ENCODE data around the gene DNAH7. TPM values are rescaled to one million over a fixed set of nuclear protein-coding genes. Genes with fewer than 3 reads are reported as not detected.

DNAH7 gene
- total and polyA plus RNA-seq, 2 donors (not counting 1 experiment from before 2014, with no cell fraction given): 0.01 to 0.05 TPM

GRCh38 chr2:195805283-195805976, 263.2 kb downstream of the DNAH7 start:
- Histone ChIP-seq H2AFZ (ENCODE audit: insufficient read depth, low read depth, low read length, poor library complexity, severe bottlenecking) (no peak overlapping the region), H3K36me3 (replicated peaks in 1 of 2; ENCODE audit: control extremely low read depth in 1 of 2, control insufficient read depth in 1 of 2, extremely low read depth in 1 of 2, insufficient read depth in 2 of 2, low read length in 1 of 2) (no peaks in the 10 kb centered on the region), H3K4me3 (ENCODE audit: control extremely low read depth in 1 of 5, extremely low read depth in 1 of 5, insufficient read depth in 1 of 5, low read depth in 2 of 5, low read length in 4 of 5) (no peak overlapping the region), H3K4me2 (replicated peaks; ENCODE audit: low read depth, low read length, poor library complexity, severe bottlenecking) (no peak overlapping the region), H3K79me2 (ENCODE audit: control insufficient read depth, insufficient read depth, low read length) (no peaks in the 10 kb centered on the region), H3K27ac (ENCODE audit: low read length in 2 of 2) (no peak overlapping the region), H3K27me3 (replicated peaks in 1 of 4; ENCODE audit: control extremely low read depth in 1 of 4, control insufficient read depth in 3 of 4, insufficient read depth in 4 of 4, low read length in 3 of 4) (no peaks in the 10 kb centered on the region), H4K20me1 (ENCODE audit: control insufficient read depth, insufficient read depth, low read length, poor library complexity, severe bottlenecking) (no peaks in the 10 kb centered on the region), H3K9ac (ENCODE audit: low read length) (no peak overlapping the region), H3K4me1 (ENCODE audit: control insufficient read depth in 2 of 2, insufficient read depth in 2 of 2, low read length in 2 of 2) (no peaks in the 10 kb centered on the region), H3K9me3 (ENCODE audit: control extremely low read depth in 1 of 3, control insufficient read depth in 2 of 3, insufficient read depth in 1 of 3, low read length in 2 of 3) (no peaks in the 10 kb centered on the region)
- Mint-ChIP-seq H3K27me3 (no peaks in the 10 kb centered on the region), H3K4me1 (no peaks in the 10 kb centered on the region), H3K4me3 (no peak overlapping the region), H3K27ac (no peak overlapping the region), H3K9me3 (ENCODE audit: insufficient read depth) (no peaks in the 10 kb centered on the region)
- ATAC-seq (ENCODE audit: low read depth) (no peak), DNase-seq (no peak)
- ChIA-PET CTCF (no interaction called here), POLR2A (no interaction called here)
- WGBS (ENCODE audit: insufficient coverage): no CpG with 5 or more reads among the region's 1 CpG
- intact Hi-C loops (cut with micrococcal nuclease): no loop called here
- TF ChIP-seq EZH2 (IDR thresholded peaks at IDR 0.05; ENCODE audit: borderline replicate concordance, insufficient read depth, low read depth, low read length, poor library complexity, severe bottlenecking) (no peak), CTCF (IDR thresholded peaks at IDR 0.05) (no peak)

GRCh38 chr2:195795879-195796278, 272.8 kb downstream of the DNAH7 start:
- no peak for ATAC-seq (ENCODE audit: low read depth)
- no peaks in the 10 kb centered on the region for H3K4me1 ChIP-seq (ENCODE audit: control insufficient read depth in 2 of 2, insufficient read depth in 2 of 2, low read length in 2 of 2)
- Mint-ChIP-seq H3K4me1 (no peaks in the 10 kb centered on the region), H3K27ac (no peak overlapping the region), H3K4me3 (no peak overlapping the region), H3K9me3 (ENCODE audit: insufficient read depth) (no peaks in the 10 kb centered on the region), H3K27me3 (no peaks in the 10 kb centered on the region)
- no peaks in the 10 kb centered on the region for H3K36me3 ChIP-seq (replicated peaks in 1 of 2; ENCODE audit: control extremely low read depth in 1 of 2, control insufficient read depth in 1 of 2, extremely low read depth in 1 of 2, insufficient read depth in 2 of 2, low read length in 1 of 2)
- WGBS (ENCODE audit: insufficient coverage): 64% methylated on average over 1 of the region's 1 CpG
- no peak overlapping the region for H3K27ac ChIP-seq (ENCODE audit: low read length in 2 of 2)
- H3K9me3 ChIP-seq (ENCODE audit: control extremely low read depth in 1 of 3, control insufficient read depth in 2 of 3, insufficient read depth in 1 of 3, low read length in 2 of 3): no peaks in the 10 kb centered on the region
- no peak overlapping the region for H3K9ac ChIP-seq (ENCODE audit: low read length)
- H4K20me1 ChIP-seq (ENCODE audit: control insufficient read depth, insufficient read depth, low read length, poor library complexity, severe bottlenecking): no peaks in the 10 kb centered on the region
- intact Hi-C loops (cut with micrococcal nuclease): no loop called here
- no peak overlapping the region for H3K4me2 ChIP-seq (replicated peaks; ENCODE audit: low read depth, low read length, poor library complexity, severe bottlenecking)
- no peak overlapping the region for H2AFZ ChIP-seq (ENCODE audit: insufficient read depth, low read depth, low read length, poor library complexity, severe bottlenecking)
- TF ChIP-seq CTCF (IDR thresholded peaks at IDR 0.05): no peak
- TF ChIP-seq EZH2 (IDR thresholded peaks at IDR 0.05; ENCODE audit: borderline replicate concordance, insufficient read depth, low read depth, low read length, poor library complexity, severe bottlenecking): no peak
- ChIA-PET POLR2A (no interaction called here), CTCF (no interaction called here)
- no peaks in the 10 kb centered on the region for H3K27me3 ChIP-seq (replicated peaks in 1 of 4; ENCODE audit: control extremely low read depth in 1 of 4, control insufficient read depth in 3 of 4, insufficient read depth in 4 of 4, low read length in 3 of 4)
- no peak overlapping the region for H3K4me3 ChIP-seq (ENCODE audit: control extremely low read depth in 1 of 5, extremely low read depth in 1 of 5, insufficient read depth in 1 of 5, low read depth in 2 of 5, low read length in 4 of 5)
- H3K79me2 ChIP-seq (ENCODE audit: control insufficient read depth, insufficient read depth, low read length): no peaks in the 10 kb centered on the region
- no peak for DNase-seq
